ENCODE measurements around the gene NPAS3.

NPAS3 gene

GRCh38 chr14:33844118-33844517 is 905.4 kb downstream of the NPAS3 start:
- H3K4me3 ChIP-seq (ENCODE audit: low read length), result no peak overlapping the region
- no peak overlapping the region for H2AFZ ChIP-seq (ENCODE audit: low read length)
- H3K27me3 ChIP-seq (replicated peaks; ENCODE audit: insufficient read depth, low read length), result no peaks in the 10 kb centered on the region
- H3K4me2 ChIP-seq (ENCODE audit: low read depth, low read length), result no peak overlapping the region
- H4K20me1 ChIP-seq (ENCODE audit: insufficient read depth, low read length), result no peaks in the 10 kb centered on the region
- no peaks in the 10 kb centered on the region for H3K4me1 ChIP-seq (ENCODE audit: low read length)
- no peak for DNase-seq
- H3K27ac ChIP-seq (ENCODE audit: low read length), result no peak overlapping the region
- TF ChIP-seq EZH2 (optimal IDR thresholded peaks at IDR 0.05; ENCODE audit: low read depth, low read length) (no peak), EZH2phosphoT487 (IDR thresholded peaks at IDR 0.05; ENCODE audit: low read length) (no peak), CTCF (IDR thresholded peaks at IDR 0.05; ENCODE audit: low read length) (no peak)
- no peaks in the 10 kb centered on the region for H3F3A ChIP-seq (ENCODE audit: insufficient read depth, low read length)
- H3K9ac ChIP-seq (ENCODE audit: low read length), result no peak overlapping the region
- no peaks in the 10 kb centered on the region for H3K79me2 ChIP-seq (ENCODE audit: low read length)
- H3K9me2 ChIP-seq (replicated peaks; ENCODE audit: insufficient read depth, low read length), result no peaks in the 10 kb centered on the region
- no peaks in the 10 kb centered on the region for H3K36me3 ChIP-seq (replicated peaks; ENCODE audit: insufficient read depth, low read length)
- H3K9me3 ChIP-seq (replicated peaks; ENCODE audit: insufficient read depth, low read length), result no peaks in the 10 kb centered on the region

- Histone ChIP-seq H3K9ac (ENCODE audit: low read length) (no peak overlapping the region), H3K4me3 (ENCODE audit: low read length) (no peak overlapping the region), H3F3A (ENCODE audit: insufficient read depth, low read length) (no peaks in the 10 kb centered on the region), H3K4me1 (ENCODE audit: low read length) (no peaks in the 10 kb centered on the region), H3K36me3 (replicated peaks; ENCODE audit: insufficient read depth, low read length) (no peaks in the 10 kb centered on the region), H3K9me3 (replicated peaks; ENCODE audit: insufficient read depth, low read length) (no peaks in the 10 kb centered on the region), H3K4me2 (ENCODE audit: low read depth, low read length) (no peak overlapping the region), H3K27me3 (replicated peaks; ENCODE audit: insufficient read depth, low read length) (no peaks in the 10 kb centered on the region), H4K20me1 (ENCODE audit: insufficient read depth, low read length) (no peaks in the 10 kb centered on the region), H2AFZ (ENCODE audit: low read length) (no peak overlapping the region), H3K9me2 (replicated peaks; ENCODE audit: insufficient read depth, low read length) (no peaks in the 10 kb centered on the region), H3K27ac (ENCODE audit: low read length) (no peak overlapping the region), H3K79me2 (ENCODE audit: low read length) (no peaks in the 10 kb centered on the region)
- TF ChIP-seq EZH2phosphoT487 (IDR thresholded peaks at IDR 0.05; ENCODE audit: low read length), result no peak
- no peak for TF ChIP-seq EZH2 (optimal IDR thresholded peaks at IDR 0.05; ENCODE audit: low read depth, low read length)
- no peak for TF ChIP-seq CTCF (IDR thresholded peaks at IDR 0.05; ENCODE audit: low read length)
- DNase-seq, result no peak
Observed at GRCh38 chr14:33846100-33846824, 907.6 kb downstream of the NPAS3 start.

- Histone ChIP-seq H2AFZ (ENCODE audit: low read length) (no peak overlapping the region), H3K4me3 (ENCODE audit: low read length) (no peak overlapping the region), H3K9me2 (replicated peaks; ENCODE audit: insufficient read depth, low read length) (no peaks in the 10 kb centered on the region), H3F3A (ENCODE audit: insufficient read depth, low read length) (no peaks in the 10 kb centered on the region), H3K4me2 (ENCODE audit: low read depth, low read length) (no peak overlapping the region), H3K9ac (ENCODE audit: low read length) (no peak overlapping the region), H3K36me3 (replicated peaks; ENCODE audit: insufficient read depth, low read length) (no peaks in the 10 kb centered on the region), H3K27ac (ENCODE audit: low read length) (no peak overlapping the region), H3K9me3 (replicated peaks; ENCODE audit: insufficient read depth, low read length) (no peaks in the 10 kb centered on the region), H4K20me1 (ENCODE audit: insufficient read depth, low read length) (no peaks in the 10 kb centered on the region), H3K4me1 (ENCODE audit: low read length) (no peaks in the 10 kb centered on the region), H3K27me3 (replicated peaks; ENCODE audit: insufficient read depth, low read length) (no peaks in the 10 kb centered on the region), H3K79me2 (ENCODE audit: low read length) (no peaks in the 10 kb centered on the region)
- no peak for DNase-seq
- TF ChIP-seq CTCF (IDR thresholded peaks at IDR 0.05; ENCODE audit: low read length), result no peak
- no peak for TF ChIP-seq EZH2phosphoT487 (IDR thresholded peaks at IDR 0.05; ENCODE audit: low read length)
- TF ChIP-seq EZH2 (optimal IDR thresholded peaks at IDR 0.05; ENCODE audit: low read depth, low read length), result no peak
Observed at GRCh38 chr14:33847066-33847465, 908.4 kb downstream of the NPAS3 start.
